RPMI8226 (cell line): ENCODE measurements around the gene ZNF217.
"Not testable (repeated sequence)": the region's sequence is repeated elsewhere in the genome, so short reads cannot be mapped to it uniquely, and the experiment has no call there.

Source experiments
- DNase-seq: peaks from one replicate; pipeline ENCODE4 v3.0.0-alpha.2; 2015

Gene ZNF217

GRCh38 chr20:53582251-53582570 is 11.4 kb downstream of the ZNF217 start:
- no peak for DNase-seq

GRCh38 chr20:53581444-53582250 is 12.0 kb downstream of the ZNF217 start:
- peak; percentile 89 for DNase-seq

GRCh38 chr20:53580376-53581111 is 13.1 kb downstream of the ZNF217 start:
- DNase-seq = no peak

- peak; percentile 21 for DNase-seq
Observed at GRCh38 chr20:53579581-53580375, 13.9 kb downstream of the ZNF217 start.

- DNase-seq = no peak
Observed at GRCh38 chr20:53579266-53579580, 14.4 kb downstream of the ZNF217 start.

- DNase-seq = peak; percentile 87
Observed at GRCh38 chr20:53578492-53579222, 15.0 kb downstream of the ZNF217 start.

GRCh38 chr20:53576586-53577318 is 16.9 kb downstream of the ZNF217 start:
- DNase-seq = no peak

- no peak for DNase-seq
Observed at GRCh38 chr20:53576195-53576580, 17.5 kb downstream of the ZNF217 start.

GRCh38 chr20:53575481-53576194 is 18.0 kb downstream of the ZNF217 start:
- DNase-seq = no peak

- no peak for DNase-seq
Observed at GRCh38 chr20:53574819-53575218, 18.8 kb downstream of the ZNF217 start.

- DNase-seq = no peak
Observed at GRCh38 chr20:53574259-53574789, 19.3 kb downstream of the ZNF217 start.

GRCh38 chr20:53571555-53572286 is 21.9 kb downstream of the ZNF217 start:
- no peak for DNase-seq

- DNase-seq = no peak
Observed at GRCh38 chr20:53570446-53571276, 23.0 kb downstream of the ZNF217 start.

- DNase-seq = no peak
Observed at GRCh38 chr20:53569606-53570307, 23.9 kb downstream of the ZNF217 start.

- DNase-seq = no peak
Observed at GRCh38 chr20:53569005-53569404, 24.6 kb downstream of the ZNF217 start.

- no peak for DNase-seq
Observed at GRCh38 chr20:53568351-53568750, 25.3 kb downstream of the ZNF217 start.

- no peak for DNase-seq
Observed at GRCh38 chr20:53567379-53567917, 26.2 kb downstream of the ZNF217 start.

- not testable (repeated sequence) for DNase-seq
Observed at GRCh38 chr20:53566623-53567022, 27.0 kb downstream of the ZNF217 start.

- DNase-seq = no peak
Observed at GRCh38 chr20:53565254-53565653, 28.4 kb downstream of the ZNF217 start.
